Panc1 (cell line): ENCODE results near the gene PLEKHA1.

ENCODE experiments used
- POLR2AphosphoS5 ChIP-seq: IDR thresholded peaks from 2 replicates; pipeline ENCODE4 v1.6.1; 2012; ENCODE audit warnings: mild to moderate bottlenecking, low read depth, low read length, moderate library complexity
- TF ChIP-seq, protein P1 (sequence below): fragments of 450-650 bp; IDR thresholded peaks from 2 replicates; pipeline ENCODE4 v1.5.1; 2017; ENCODE audit warnings: mild to moderate bottlenecking

DNA sequence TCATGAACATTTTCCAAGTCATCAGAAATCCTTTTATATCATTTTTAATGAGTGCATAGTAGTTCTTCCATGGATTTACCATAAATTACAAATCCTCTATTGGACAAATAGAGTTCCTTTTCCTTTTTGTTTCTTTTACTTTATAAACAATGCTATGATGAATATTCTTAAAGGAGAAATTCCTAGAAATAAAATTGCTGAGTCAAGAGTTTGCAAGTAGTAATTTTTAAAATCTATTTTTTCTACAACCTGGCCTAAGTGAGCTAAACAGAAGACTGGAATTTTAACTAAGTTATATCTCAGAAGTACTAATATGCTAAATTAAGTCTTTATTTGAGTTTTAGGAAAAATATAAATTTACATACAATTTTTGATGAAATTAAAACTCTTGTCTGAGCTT is 38.8 kb downstream of the PLEKHA1 start:
- TF ChIP-seq POLR2AphosphoS5, result no peak
- TF ChIP-seq, protein P1, sequence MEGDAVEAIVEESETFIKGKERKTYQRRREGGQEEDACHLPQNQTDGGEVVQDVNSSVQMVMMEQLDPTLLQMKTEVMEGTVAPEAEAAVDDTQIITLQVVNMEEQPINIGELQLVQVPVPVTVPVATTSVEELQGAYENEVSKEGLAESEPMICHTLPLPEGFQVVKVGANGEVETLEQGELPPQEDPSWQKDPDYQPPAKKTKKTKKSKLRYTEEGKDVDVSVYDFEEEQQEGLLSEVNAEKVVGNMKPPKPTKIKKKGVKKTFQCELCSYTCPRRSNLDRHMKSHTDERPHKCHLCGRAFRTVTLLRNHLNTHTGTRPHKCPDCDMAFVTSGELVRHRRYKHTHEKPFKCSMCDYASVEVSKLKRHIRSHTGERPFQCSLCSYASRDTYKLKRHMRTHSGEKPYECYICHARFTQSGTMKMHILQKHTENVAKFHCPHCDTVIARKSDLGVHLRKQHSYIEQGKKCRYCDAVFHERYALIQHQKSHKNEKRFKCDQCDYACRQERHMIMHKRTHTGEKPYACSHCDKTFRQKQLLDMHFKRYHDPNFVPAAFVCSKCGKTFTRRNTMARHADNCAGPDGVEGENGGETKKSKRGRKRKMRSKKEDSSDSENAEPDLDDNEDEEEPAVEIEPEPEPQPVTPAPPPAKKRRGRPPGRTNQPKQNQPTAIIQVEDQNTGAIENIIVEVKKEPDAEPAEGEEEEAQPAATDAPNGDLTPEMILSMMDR, result no peak
